HG02885 (cell line): ENCODE data around the gene EWSR1.

Experiments used
- ATAC-seq: cut with Tn5 transposase; IDR thresholded peaks from one replicate; pipeline ENCODE4 v1.9.1; 2021; ENCODE audit warnings: mild to moderate bottlenecking; ENCODE audit not compliant: unreplicated experiment, poor library complexity

EWSR1 gene

GRCh38 chr22:29313576-29314466 lies 45.8 kb downstream of the EWSR1 start:
- ATAC-seq = no peak

DNA sequence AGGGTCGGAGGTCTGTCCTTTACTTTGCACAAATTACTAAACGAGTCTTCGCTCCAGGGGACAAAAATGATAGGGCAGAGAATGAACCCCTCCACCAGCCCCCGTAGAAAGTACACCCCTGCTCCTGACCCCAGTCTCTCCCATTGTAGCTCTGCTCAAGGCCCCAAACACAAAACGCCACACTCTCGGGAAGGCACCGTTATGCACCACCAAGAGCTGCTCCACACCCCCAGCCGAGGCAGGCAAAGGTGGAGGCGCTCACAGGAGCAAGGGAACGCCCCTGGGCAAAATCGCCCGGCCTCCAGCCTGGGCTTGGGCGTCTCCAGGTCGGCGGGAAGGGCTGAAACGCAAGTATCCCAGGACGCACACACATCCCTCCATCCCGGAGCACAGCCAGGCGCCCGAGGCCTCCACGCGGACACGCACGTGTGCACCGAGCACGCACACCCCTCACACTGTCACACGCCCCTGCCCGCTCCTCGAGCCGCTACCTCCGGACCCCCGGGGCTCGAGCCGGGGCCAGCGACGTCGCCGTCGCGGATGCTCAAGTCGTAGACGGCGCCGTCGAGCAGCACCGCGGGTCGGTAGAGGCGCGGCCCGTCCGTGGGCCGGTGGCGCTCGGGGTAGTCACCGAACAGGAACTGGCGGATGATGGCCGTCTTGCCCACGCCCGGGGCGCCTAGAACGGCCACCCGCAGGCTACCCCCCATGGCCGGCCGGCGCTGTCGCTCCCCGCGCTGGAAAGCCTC lies 46.6 kb downstream of the EWSR1 start:
- no peak for ATAC-seq

DNA sequence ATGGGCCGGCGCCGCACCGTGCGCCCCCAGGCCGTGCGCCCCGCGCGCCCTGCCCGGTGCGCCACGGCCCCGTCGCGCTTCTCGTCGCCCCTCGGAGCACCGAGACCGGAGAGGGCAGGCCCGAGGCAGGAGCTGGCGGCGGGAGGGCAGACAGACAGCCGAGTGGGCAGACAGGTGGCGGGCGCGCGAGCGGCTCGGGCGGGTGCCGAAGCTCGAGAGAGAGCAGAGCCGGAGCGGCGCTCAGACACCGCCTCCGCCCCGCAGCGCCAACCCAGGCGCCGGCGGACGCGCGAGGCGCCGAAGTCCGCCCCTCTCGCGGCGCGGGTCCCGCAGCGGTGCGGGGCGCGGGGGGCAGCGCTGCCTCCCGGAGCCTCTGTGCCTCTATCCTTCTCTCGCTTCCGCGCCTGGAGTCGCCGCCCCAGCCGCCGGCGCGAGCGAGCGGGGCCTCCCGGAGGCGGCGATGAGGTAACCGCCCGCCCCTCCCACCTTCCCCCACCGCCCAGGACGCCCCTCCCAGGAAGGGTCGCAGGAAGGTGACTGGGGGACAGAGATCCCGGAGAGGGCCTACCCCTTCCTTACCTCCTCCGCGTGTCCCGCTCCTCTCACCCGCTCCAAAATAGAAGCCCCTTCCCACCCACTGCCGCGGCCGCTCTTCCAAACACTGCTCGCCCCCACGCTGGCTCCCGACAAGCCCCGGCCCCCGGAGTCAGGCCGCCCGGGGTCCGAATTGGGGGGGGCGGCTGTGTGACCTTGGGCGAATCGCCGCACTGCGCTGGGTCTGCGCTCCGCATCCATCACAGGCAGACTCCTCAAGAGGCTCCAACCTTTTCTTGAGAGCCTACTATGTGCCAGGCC lies 47.4 kb downstream of the EWSR1 start, which contains the start of gene RASL10A:
Gene RASL10A (minus strand): TSS at position 412 of the 855 bp plus-strand sequence. CDS start 451 bp downstream, outside the sequence.
- ATAC-seq = no peak

DNA sequence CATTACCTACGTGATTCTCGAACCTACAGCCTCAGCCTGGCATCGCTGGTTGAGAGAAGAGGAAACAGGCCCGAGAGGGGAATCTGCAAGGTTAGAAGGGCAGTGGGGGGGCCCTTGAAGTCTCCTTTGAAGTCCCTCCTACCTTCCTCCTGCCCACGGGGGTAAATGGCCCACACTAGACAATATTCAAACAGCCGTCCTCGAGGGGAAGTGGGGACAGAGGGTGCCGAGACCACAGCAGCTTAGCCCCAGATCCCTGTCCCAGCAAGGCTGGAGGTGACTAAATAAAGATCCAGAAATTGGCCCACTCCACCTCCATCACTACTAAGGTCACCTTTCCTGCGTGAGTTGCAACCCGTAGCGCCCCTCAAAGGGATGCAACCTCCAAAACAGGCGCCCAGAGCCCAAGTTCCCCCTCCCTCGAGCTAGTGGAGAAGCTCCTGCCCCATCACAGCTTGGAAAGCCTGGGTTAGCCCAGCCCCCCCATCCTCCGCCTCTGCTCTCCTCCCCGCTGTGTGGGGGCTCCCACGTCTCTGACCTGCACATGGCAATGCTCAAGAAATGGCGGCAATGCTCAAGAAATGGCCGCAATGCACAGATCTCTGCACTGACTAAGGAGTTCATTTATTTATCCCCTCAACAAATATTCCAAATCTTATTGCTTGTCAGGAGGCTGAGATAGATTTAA lies 48.2 kb downstream of the EWSR1 start:
- no peak for ATAC-seq

GRCh38 chr22:29317827-29318454 lies 49.9 kb downstream of the EWSR1 start:
- no peak for ATAC-seq

DNA sequence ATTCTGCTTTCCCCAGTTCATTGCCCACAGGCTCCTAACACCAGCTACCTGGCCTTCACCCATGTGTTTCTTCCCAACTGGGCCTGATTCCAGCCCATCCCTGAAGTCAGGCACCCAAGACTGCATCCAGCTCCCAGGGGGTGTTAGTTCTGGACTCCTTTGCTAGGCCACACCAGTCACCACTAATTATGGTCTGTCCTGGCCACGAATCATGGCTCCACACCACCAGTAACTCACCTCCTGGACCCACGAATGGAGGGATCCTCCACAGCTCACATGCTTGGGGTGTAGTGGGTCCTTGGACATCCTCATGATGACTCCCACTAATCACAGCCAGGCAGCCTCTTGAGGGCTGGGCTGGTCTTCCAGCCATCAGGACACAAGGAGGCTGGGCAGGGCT lies 51.0 kb downstream of the EWSR1 start:
- no peak for ATAC-seq

DNA sequence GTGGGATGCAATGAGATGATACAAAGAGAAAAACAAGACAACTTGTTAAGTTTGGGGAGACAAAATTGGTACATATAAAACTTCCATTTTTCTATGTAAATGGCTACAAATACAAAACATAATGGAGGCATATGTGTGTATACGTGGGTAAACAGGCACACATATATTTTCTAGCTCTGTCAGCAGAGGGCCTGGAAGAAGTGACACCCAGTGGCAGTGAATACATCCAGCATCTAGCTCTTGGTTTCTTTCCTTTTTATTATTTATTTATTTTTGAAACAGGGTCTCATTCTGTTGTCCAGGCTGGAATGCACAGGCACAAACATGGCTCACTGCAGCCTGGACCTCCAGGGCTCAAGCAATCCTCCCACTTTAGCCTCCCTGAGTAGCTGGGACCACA lies 52.5 kb downstream of the EWSR1 start:
- no peak for ATAC-seq

GRCh38 chr22:29323641-29324040 lies 55.6 kb downstream of the EWSR1 start:
- ATAC-seq = no peak

- ATAC-seq = no peak
These were observed 57.3 kb downstream of the EWSR1 start for GRCh38 chr22:29325356-29325755.

DNA sequence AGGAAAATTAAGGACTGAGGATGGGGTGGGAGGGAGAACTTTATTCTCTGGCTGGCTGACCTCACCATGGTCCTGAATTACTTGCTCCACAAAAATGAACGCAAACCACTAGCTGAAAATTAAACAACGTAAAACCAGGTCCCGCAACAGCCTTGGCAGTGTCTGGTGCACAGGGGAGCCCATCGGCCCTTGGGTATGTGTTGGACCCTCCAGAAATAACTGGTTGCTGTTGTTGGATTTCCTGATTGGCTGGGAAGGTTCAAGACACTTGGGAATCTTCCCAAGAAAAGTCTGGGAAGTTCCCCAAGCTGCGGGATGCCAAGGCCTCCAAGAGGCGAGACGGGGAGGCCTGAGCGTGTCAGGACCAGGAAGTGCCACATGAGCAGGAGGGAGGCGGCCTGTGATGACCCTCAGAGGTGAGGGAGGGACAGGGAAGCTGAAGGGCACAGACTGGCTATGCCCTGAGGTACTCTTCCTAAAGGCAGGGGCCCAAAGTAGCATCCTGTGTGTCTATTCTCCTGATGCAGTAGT lies 57.8 kb downstream of the EWSR1 start:
- no peak for ATAC-seq

GRCh38 chr22:29326481-29326880 lies 58.4 kb downstream of the EWSR1 start:
- no peak for ATAC-seq

DNA sequence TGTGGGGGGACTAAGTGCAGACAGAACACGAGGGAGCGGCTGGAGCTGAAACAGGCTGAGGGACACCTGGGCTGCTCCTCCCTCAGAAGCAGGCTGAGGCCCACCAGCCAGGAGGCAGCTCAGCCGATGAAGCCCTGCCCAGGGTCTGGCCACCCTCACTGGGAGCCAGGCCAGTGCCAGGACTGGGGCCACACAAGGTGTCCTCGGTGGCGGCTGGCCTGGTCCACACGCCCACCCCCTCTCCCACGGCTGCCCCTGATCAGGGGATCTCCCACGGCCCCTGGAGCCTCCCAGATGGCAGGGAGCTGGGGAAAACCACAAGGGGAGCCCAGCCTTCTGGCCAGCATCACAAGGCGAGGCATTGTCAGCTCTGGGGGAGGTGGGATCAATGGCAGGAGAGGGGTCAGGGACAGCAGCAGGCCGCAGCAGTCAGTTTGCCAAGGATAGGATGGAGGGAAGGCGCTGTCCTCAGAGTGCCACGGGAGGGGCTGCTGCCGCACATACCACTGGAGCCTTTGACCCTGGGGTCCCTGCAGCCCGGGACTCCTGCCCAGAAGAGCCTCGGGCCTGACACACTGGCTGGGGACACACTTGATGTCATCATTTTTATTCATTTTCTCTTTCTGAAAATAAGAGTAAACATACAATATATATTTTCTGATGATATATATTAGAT lies 59.2 kb downstream of the EWSR1 start:
- no peak for ATAC-seq

DNA sequence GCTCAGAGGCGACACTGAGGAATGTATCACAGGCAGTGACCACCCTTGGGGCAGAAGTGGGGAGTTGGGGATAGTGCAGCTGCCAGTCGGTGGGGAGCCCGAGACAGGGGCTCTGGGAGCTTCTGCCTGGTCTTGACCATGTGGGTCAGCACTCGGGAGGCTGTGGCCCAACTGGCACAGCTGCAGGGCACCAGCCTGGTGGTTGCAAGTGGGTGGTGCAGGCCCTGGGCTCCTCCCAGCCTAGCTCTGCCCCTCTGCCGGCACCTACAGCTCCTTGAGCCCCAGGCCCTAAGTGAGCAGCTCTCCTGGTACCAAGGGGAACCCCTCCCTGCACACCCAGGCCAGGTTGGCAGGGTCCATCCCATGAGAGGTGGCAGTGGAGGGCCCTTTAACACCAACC lies 60.0 kb downstream of the EWSR1 start:
- no peak for ATAC-seq

GRCh38 chr22:29328566-29329500 lies 60.8 kb downstream of the EWSR1 start:
- no peak for ATAC-seq

GRCh38 chr22:29329581-29329980 lies 61.5 kb downstream of the EWSR1 start:
- no peak for ATAC-seq

DNA sequence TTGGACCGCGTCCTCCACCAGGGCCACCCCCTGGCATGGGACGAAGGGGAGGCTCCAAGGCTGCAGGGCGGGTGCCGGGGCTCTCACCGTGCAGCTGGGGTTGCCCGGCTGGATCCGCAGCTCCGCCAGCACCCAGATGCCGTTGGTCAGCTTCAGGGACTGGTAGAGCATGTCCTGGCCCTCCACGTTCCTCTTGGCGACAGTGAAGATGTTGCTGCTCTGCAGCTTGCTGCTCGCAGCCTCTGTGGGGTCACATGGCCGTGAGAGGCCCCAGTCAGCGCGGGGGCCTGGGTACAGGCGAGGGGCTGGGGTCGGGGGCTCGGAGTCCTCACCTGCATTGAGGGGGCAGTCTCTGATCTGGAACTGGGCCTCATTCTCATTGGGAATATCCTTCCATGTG lies 62.2 kb downstream of the EWSR1 start:
- ATAC-seq = no peak

- ATAC-seq = no peak
These were observed 62.7 kb downstream of the EWSR1 start for GRCh38 chr22:29330753-29331152.

GRCh38 chr22:29331213-29331612 lies 63.1 kb downstream of the EWSR1 start:
- no peak for ATAC-seq
